SU-DHL-6 (cell line): ENCODE measurements around the gene NPSR1.

Source experiments
- H2AFZ ChIP-seq: fragments of 200-600 bp; sonication (generic); 2 replicates; pipeline ENCODE4 v1.6.1; 2014; ENCODE audit warnings: low read depth, mild to moderate bottlenecking, moderate library complexity, mixed read lengths, antibody characterized with exemption, low read length; ENCODE audit not compliant: severe bottlenecking
- H3F3A ChIP-seq: fragments of 200-600 bp; shearing (Covaris generic); 2 replicates; pipeline ENCODE4 v1.6.0; 2016; ENCODE audit warnings: antibody characterized with exemption, mild to moderate bottlenecking; ENCODE audit not compliant: insufficient read depth
- H3K27ac ChIP-seq: fragments of 200-600 bp; sonication (generic); 2 replicates; pipeline ENCODE4 v1.5.1; 2016; ENCODE audit warnings: low read depth, mild to moderate bottlenecking, low read length, moderate library complexity, mixed read lengths
- H3K27me3 ChIP-seq: fragments of 200-600 bp; sonication (generic), shearing (Covaris generic); 2 replicates; pipeline ENCODE4 v1.6.0; 2014; ENCODE audit warnings: mild to moderate bottlenecking, low read length
- H3K36me3 ChIP-seq: fragments of 200-600 bp; sonication (generic); 2 replicates; pipeline ENCODE4 v1.6.1; 2014; ENCODE audit warnings: mild to moderate bottlenecking, low read length, mixed read lengths
- H3K4me2 ChIP-seq: fragments of 300-600, 200-600 bp; shearing (Covaris generic), sonication (generic); 2 replicates; pipeline ENCODE4 v1.6.0; 2014; ENCODE audit warnings: low read length, low read depth, mild to moderate bottlenecking; ENCODE audit not compliant: poor library complexity, severe bottlenecking
- H3K4me3 ChIP-seq: fragments of 200-600 bp; sonication (generic); 2 replicates; pipeline ENCODE4 v1.5.1; 2014; ENCODE audit warnings: antibody characterized with exemption, low read length, mild to moderate bottlenecking, mixed read lengths; ENCODE audit not compliant: insufficient read depth, poor library complexity, severe bottlenecking
- H3K79me2 ChIP-seq: fragments of 200-600 bp; sonication (generic); 2 replicates; pipeline ENCODE4 v1.6.1; 2014; ENCODE audit warnings: mild to moderate bottlenecking, low read length, moderate library complexity; ENCODE audit not compliant: insufficient read depth
- H3K9ac ChIP-seq: fragments of 200-600 bp; sonication (generic); 2 replicates; pipeline ENCODE4 v1.7.0; 2014; ENCODE audit warnings: mild to moderate bottlenecking, low read length
- H3K9me2 ChIP-seq: fragments of 200-600 bp; sonication (generic); replicated peaks from 2 replicates; pipeline ENCODE4 v1.6.1; 2014; ENCODE audit warnings: low read length; ENCODE audit not compliant: insufficient read depth
- H3K9me3 ChIP-seq: fragments of 200-600 bp; sonication (generic); 2 replicates; pipeline ENCODE4 v1.6.1; 2014; ENCODE audit warnings: low read length, mixed read lengths; ENCODE audit not compliant: insufficient read depth
- H4K20me1 ChIP-seq: fragments of 200-600 bp; sonication (generic); 2 replicates; pipeline ENCODE4 v1.6.1; 2014; ENCODE audit warnings: low read depth, mild to moderate bottlenecking, antibody characterized with exemption, low read length, moderate library complexity, mixed read lengths
- CTCF ChIP-seq: fragments of 200-600 bp; sonication (generic); IDR thresholded peaks from one replicate; pipeline ENCODE4 v1.5.1; 2017; ENCODE audit warnings: antibody characterized with exemption, mild to moderate bottlenecking, low read length, moderate library complexity; ENCODE audit not compliant: insufficient read depth, poor library complexity, severe bottlenecking
- EZH2phosphoT487 ChIP-seq: fragments of 200-600 bp; sonication (generic), shearing (Covaris generic); conservative IDR thresholded peaks from 2 replicates; pipeline ENCODE4 v1.6.1; 2018; ENCODE audit warnings: mild to moderate bottlenecking, antibody characterized with exemption, low read length, moderate library complexity, mixed read lengths

Gene NPSR1

GRCh38 chr7:34747867-34748727 is 90.1 kb downstream of the NPSR1 start:
- no peaks in the 10 kb centered on the region for H3K9me2 ChIP-seq
- TF ChIP-seq EZH2phosphoT487 = no peak
- TF ChIP-seq CTCF = no peak
- no peaks in the 10 kb centered on the region for H4K20me1 ChIP-seq
- H3K27ac ChIP-seq = no peak overlapping the region
- H3K9me3 ChIP-seq = no peaks in the 10 kb centered on the region
- H3K79me2 ChIP-seq = no peaks in the 10 kb centered on the region
- no peak overlapping the region for H2AFZ ChIP-seq
- no peaks in the 10 kb centered on the region for H3K36me3 ChIP-seq
- H3K4me3 ChIP-seq = no peak overlapping the region
- no peak overlapping the region for H3K9ac ChIP-seq
- no peaks in the 10 kb centered on the region for H3K27me3 ChIP-seq
- H3F3A ChIP-seq = no peaks in the 10 kb centered on the region
- no peak overlapping the region for H3K4me2 ChIP-seq

GRCh38 chr7:34748728-34749089 is 90.7 kb downstream of the NPSR1 start:
- Histone ChIP-seq H3K9me3 (no peaks in the 10 kb centered on the region), H3K36me3 (no peaks in the 10 kb centered on the region), H3K79me2 (no peaks in the 10 kb centered on the region), H3K9ac (no peak overlapping the region), H3K27ac (no peak overlapping the region), H3K4me3 (no peak overlapping the region), H3K9me2 (no peaks in the 10 kb centered on the region), H2AFZ (no peak overlapping the region), H3K27me3 (no peaks in the 10 kb centered on the region), H4K20me1 (no peaks in the 10 kb centered on the region), H3K4me2 (no peak overlapping the region), H3F3A (no peaks in the 10 kb centered on the region)
- TF ChIP-seq CTCF = no peak

- Histone ChIP-seq H3K9me2 (no peaks in the 10 kb centered on the region), H3K27ac (no peak overlapping the region), H3K9ac (no peak overlapping the region), H4K20me1 (no peaks in the 10 kb centered on the region), H3K36me3 (no peaks in the 10 kb centered on the region), H3K4me2 (no peak overlapping the region), H3K27me3 (no peaks in the 10 kb centered on the region), H3K4me3 (no peak overlapping the region), H2AFZ (no peak overlapping the region), H3K9me3 (no peaks in the 10 kb centered on the region), H3F3A (no peaks in the 10 kb centered on the region), H3K79me2 (no peaks in the 10 kb centered on the region)
- TF ChIP-seq CTCF = no peak
Measured at GRCh38 chr7:34749446-34749845, 91.4 kb downstream of the NPSR1 start.
